HEK293T (cell line): Measurements from ENCODE around the gene PPP6R1.

Source experiments
- BHLHE40 ChIP-seq: fragments of 450-650 bp; IDR thresholded peaks from 2 replicates; pipeline ENCODE4 v1.6.1; 2016; ENCODE audit warnings: mild to moderate bottlenecking, moderate library complexity, borderline replicate concordance
- FOXA1 ChIP-seq: fragments of 450-650 bp; IDR thresholded peaks from 2 replicates; pipeline ENCODE4 v1.6.1; 2016; ENCODE audit warnings: mild to moderate bottlenecking
- FOXM1 ChIP-seq: fragments of 450-650 bp; IDR thresholded peaks from 2 replicates; pipeline ENCODE4 v1.6.1; 2017; ENCODE audit warnings: mild to moderate bottlenecking, borderline replicate concordance
- HDGF ChIP-seq: fragments of 450-650 bp; IDR thresholded peaks from 2 replicates; pipeline ENCODE4 v1.6.1; 2017; ENCODE audit warnings: antibody characterized with exemption, borderline replicate concordance
- L3MBTL2 ChIP-seq: fragments of 450-650 bp; conservative IDR thresholded peaks from 2 replicates; pipeline ENCODE4 v1.6.1; 2016; ENCODE audit warnings: mild to moderate bottlenecking
- SP1 ChIP-seq: fragments of 450-650 bp; IDR thresholded peaks from 2 replicates; pipeline ENCODE4 v1.6.1; 2017
- SUZ12 ChIP-seq: fragments of 450-650 bp; IDR thresholded peaks from 2 replicates; pipeline ENCODE4 v1.6.1; 2016; ENCODE audit warnings: mild to moderate bottlenecking
- ZNF384 ChIP-seq: fragments of 450-650 bp; IDR thresholded peaks from 2 replicates; pipeline ENCODE4 v1.6.1; 2016
- TF ChIP-seq, protein P1 (sequence below): fragments of 450-650 bp; IDR thresholded peaks from 2 replicates; pipeline ENCODE4 v1.6.1; 2016

DNA sequence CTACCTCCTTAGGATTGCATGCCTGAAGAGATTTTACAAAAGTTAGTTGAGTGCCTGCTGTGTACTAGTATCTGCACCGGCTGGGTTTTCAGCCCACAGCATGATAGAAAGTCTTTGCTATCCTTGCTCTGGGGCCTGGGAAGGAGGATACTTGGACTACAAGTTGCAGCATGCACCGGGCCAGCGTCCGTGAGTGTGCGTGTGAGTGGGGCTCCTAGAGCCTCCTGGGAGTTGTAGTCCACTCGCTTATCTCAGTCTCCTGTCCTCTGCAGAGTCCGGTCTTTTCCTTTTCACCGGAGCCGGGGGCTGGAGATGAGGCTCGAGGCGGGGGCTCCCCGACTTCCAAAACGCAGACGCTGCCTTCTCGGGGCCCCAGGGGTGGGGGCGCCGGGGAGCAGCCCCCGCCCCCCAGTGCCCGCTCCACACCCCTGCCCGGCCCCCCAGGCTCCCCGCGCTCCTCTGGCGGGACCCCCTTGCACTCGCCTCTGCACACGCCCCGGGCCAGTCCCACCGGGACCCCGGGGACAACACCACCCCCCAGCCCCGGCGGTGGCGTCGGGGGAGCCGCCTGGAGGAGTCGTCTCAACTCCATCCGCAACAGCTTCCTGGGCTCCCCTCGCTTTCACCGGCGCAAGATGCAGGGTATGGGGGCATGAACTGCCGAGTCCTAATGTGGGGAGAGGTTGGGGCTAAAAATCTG, 45.6 kb upstream of the PPP6R1 start:
- no peak for TF ChIP-seq FOXM1
- TF ChIP-seq BHLHE40 = no peak
- TF ChIP-seq, protein P1, sequence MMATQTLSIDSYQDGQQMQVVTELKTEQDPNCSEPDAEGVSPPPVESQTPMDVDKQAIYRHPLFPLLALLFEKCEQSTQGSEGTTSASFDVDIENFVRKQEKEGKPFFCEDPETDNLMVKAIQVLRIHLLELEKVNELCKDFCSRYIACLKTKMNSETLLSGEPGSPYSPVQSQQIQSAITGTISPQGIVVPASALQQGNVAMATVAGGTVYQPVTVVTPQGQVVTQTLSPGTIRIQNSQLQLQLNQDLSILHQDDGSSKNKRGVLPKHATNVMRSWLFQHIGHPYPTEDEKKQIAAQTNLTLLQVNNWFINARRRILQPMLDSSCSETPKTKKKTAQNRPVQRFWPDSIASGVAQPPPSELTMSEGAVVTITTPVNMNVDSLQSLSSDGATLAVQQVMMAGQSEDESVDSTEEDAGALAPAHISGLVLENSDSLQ = no peak
- no peak for TF ChIP-seq HDGF
- no peak for TF ChIP-seq SP1
- no peak for TF ChIP-seq ZNF384
- no peak for TF ChIP-seq L3MBTL2
- TF ChIP-seq SUZ12 = peak; percentile 76
- TF ChIP-seq FOXA1 = no peak
